Bronchial epithelial cell (primary cell): Measurements from ENCODE around the gene GRHL1. TPM values are rescaled to one million over a fixed set of nuclear protein-coding genes. Genes with fewer than 3 reads are reported as not detected.

Source experiments
- DNase-seq: peaks from one replicate; pipeline ENCODE4 v3.0.0-alpha.2; 2010; ENCODE audit warnings: low read depth
- FAIRE-seq: peaks from 2 replicates; lab custom pipeline; 2011; peaks lifted over from hg19 to GRCh38; lab: Jason Lieb, UNC
- H3K27me3 ChIP-seq: 2 replicates; pipeline ENCODE4 v1.5.1; 2011; ENCODE audit warnings: low read length; ENCODE audit not compliant: control insufficient read depth, insufficient read depth
- H3K36me3 ChIP-seq: 2 replicates; pipeline ENCODE4 v1.5.1; 2011; ENCODE audit warnings: low read length; ENCODE audit not compliant: control insufficient read depth, insufficient read depth
- H3K4me3 ChIP-seq: 2 replicates; pipeline ENCODE4 v1.5.1; 2011; ENCODE audit warnings: mild to moderate bottlenecking, low read depth, low read length, control low read depth
- CTCF ChIP-seq: IDR thresholded peaks from 2 replicates; pipeline ENCODE4 v1.5.1; 2011; ENCODE audit warnings: mild to moderate bottlenecking, moderate library complexity, low read length, control low read depth, inconsistent platforms; ENCODE audit not compliant: insufficient read depth, severe bottlenecking
- total RNA-seq: library from RNA; depleted of rRNA; stranded (reverse); fragments of >200 nt; gene quantifications from 2 replicates; pipeline ENCODE4 v1.2.1, GENCODE V29; 2014

Gene GRHL1
- total RNA-seq, 1 donor from 2014 or later: 25.5 TPM

GRCh38 chr2:9965119-9965822 lies 13.8 kb downstream of the GRHL1 start:
- no peaks in the 10 kb centered on the region for H3K27me3 ChIP-seq
- FAIRE-seq (no peak), DNase-seq (no peak)
- H3K36me3 ChIP-seq: peaks cover 27% of the 10 kb centered on the region
- TF ChIP-seq CTCF: no peak
- H3K4me3 ChIP-seq: no peak overlapping the region

GRCh38 chr2:9966491-9967022 lies 15.1 kb downstream of the GRHL1 start:
- Histone ChIP-seq H3K27me3 (no peaks in the 10 kb centered on the region), H3K36me3 (peaks cover 21% of the 10 kb centered on the region), H3K4me3 (no peak overlapping the region)
- DNase-seq (no peak), FAIRE-seq (no peak)
- TF ChIP-seq CTCF: no peak

- DNase-seq: peak; percentile 47
- Histone ChIP-seq H3K27me3 (no peaks in the 10 kb centered on the region), H3K4me3 (no peak overlapping the region), H3K36me3 (peaks cover 20% of the 10 kb centered on the region)
- TF ChIP-seq CTCF: no peak
- FAIRE-seq: no peak
Measured at GRCh38 chr2:9967053-9967775, 15.7 kb downstream of the GRHL1 start.

- no peak for DNase-seq
- no peak for FAIRE-seq
- H3K27me3 ChIP-seq: no peaks in the 10 kb centered on the region
- H3K36me3 ChIP-seq: peaks cover 17% of the 10 kb centered on the region
- no peak for TF ChIP-seq CTCF
- no peak overlapping the region for H3K4me3 ChIP-seq
Measured at GRCh38 chr2:9968553-9969497, 17.3 kb downstream of the GRHL1 start.

GRCh38 chr2:9970200-9971044 lies 18.9 kb downstream of the GRHL1 start:
- TF ChIP-seq CTCF: no peak
- Histone ChIP-seq H3K36me3 (peaks cover 14% of the 10 kb centered on the region), H3K4me3 (no peak overlapping the region), H3K27me3 (no peaks in the 10 kb centered on the region)
- FAIRE-seq (no peak), DNase-seq (no peak)
